Erythroblast (primary cell): ENCODE results near the gene LAMA4.

ENCODE experiments used
- GATA1 ChIP-seq: IDR thresholded peaks from 2 replicates; pipeline ENCODE4 v1.6.1; 2011; ENCODE audit warnings: low read depth, mild to moderate bottlenecking, control low read depth, low read length, moderate library complexity
- POLR2A ChIP-seq: IDR thresholded peaks from 2 replicates; pipeline ENCODE4 v1.6.1; 2011; ENCODE audit warnings: mild to moderate bottlenecking, low read length

GRCh38 chr6:112130878-112131277 is 123.5 kb downstream of the LAMA4 start:
- TF ChIP-seq POLR2A (no peak), GATA1 (no peak)
